Rectal smooth muscle tissue (tissue), 1 donor: Measurements from ENCODE around the gene SLX9.
A peak's percentile ranks its signal among the peaks of the same experiment; 100 is the strongest.

ENCODE experiments used
- H3K27ac ChIP-seq: one replicate; pipeline ENCODE4 v1.7.0; 2013; ENCODE audit warnings: low read depth, low read length, inconsistent platforms
- H3K27me3 ChIP-seq: one replicate; pipeline ENCODE4 v1.7.0; 2013; ENCODE audit warnings: low read length; ENCODE audit not compliant: control insufficient read depth, insufficient read depth
- H3K36me3 ChIP-seq: one replicate; pipeline ENCODE4 v1.7.0; 2013; ENCODE audit warnings: low read length; ENCODE audit not compliant: control insufficient read depth, insufficient read depth
- H3K4me1 ChIP-seq: one replicate; pipeline ENCODE4 v1.7.0; 2013; ENCODE audit warnings: low read length; ENCODE audit not compliant: control insufficient read depth, insufficient read depth
- H3K4me3 ChIP-seq: one replicate; pipeline ENCODE4 v1.7.0; 2013; ENCODE audit warnings: low read length
- H3K9ac ChIP-seq: one replicate; pipeline ENCODE4 v1.7.0; 2013; ENCODE audit warnings: low read length

Gene SLX9

GRCh38 chr21:45013260-45013841 lies 73.5 kb downstream of the SLX9 start:
- H3K4me3 ChIP-seq, result no peak overlapping the region
- no peak overlapping the region for H3K9ac ChIP-seq
- no peaks in the 10 kb centered on the region for H3K36me3 ChIP-seq
- peaks cover 3% of the 10 kb centered on the region for H3K27me3 ChIP-seq
- no peaks in the 10 kb centered on the region for H3K4me1 ChIP-seq
- H3K27ac ChIP-seq, result no peak overlapping the region

DNA sequence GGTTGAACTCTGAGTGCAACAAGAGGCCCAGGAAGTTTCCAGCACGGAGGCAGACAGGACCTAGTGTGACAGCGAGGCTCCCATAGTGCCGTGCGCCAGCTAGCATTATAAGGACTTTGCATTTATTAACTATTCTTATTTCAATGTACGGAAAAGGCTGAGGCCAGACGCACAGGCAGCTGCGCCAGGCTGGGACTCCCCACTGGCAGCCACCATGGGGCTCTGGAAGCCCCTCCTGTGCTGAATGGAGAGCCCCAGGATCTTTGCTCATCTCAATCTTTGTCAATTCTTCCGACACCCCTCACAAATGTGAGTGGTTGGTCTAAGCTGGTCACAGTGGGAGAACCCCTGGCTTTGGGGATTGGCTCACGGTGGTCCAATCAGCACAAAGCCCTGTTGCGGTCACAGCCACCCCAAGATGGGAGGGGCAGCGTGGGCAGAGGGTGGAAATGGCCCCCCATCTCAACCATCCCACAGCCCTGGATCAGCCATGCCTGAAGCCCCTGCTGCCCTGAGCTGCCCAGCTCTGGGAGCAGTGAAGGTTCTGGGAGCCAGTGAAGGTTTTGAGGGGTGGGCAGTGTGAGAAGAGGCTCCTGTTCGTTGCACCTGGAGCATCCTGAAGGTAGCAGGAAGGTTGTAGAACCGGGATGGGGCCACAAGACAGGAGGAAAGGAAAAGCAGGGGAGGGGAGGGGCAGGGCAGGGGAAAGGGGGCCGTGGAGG lies 75.1 kb downstream of the SLX9 start:
- Histone ChIP-seq H3K9ac (no peak overlapping the region), H3K4me1 (no peaks in the 10 kb centered on the region), H3K4me3 (no peak overlapping the region), H3K27ac (no peak overlapping the region), H3K36me3 (no peaks in the 10 kb centered on the region), H3K27me3 (peaks cover 6% of the 10 kb centered on the region)

- Histone ChIP-seq H3K27ac (no peak overlapping the region), H3K4me1 (no peaks in the 10 kb centered on the region), H3K9ac (no peak overlapping the region), H3K4me3 (no peak overlapping the region), H3K36me3 (no peaks in the 10 kb centered on the region), H3K27me3 (peaks cover 8% of the 10 kb centered on the region)
These were observed 75.6 kb downstream of the SLX9 start for GRCh38 chr21:45015469-45015860.

- H3K4me3 ChIP-seq, result no peak overlapping the region
- H3K27ac ChIP-seq, result no peak overlapping the region
- no peaks in the 10 kb centered on the region for H3K4me1 ChIP-seq
- no peak overlapping the region for H3K9ac ChIP-seq
- H3K27me3 ChIP-seq, result peaks cover 8% of the 10 kb centered on the region
- no peaks in the 10 kb centered on the region for H3K36me3 ChIP-seq
These were observed 76.2 kb downstream of the SLX9 start for GRCh38 chr21:45016031-45016405.

- Histone ChIP-seq H3K36me3 (no peaks in the 10 kb centered on the region), H3K27ac (no peak overlapping the region), H3K9ac (no peak overlapping the region), H3K27me3 (peaks cover 8% of the 10 kb centered on the region), H3K4me1 (no peaks in the 10 kb centered on the region), H3K4me3 (no peak overlapping the region)
These were observed 76.7 kb downstream of the SLX9 start for GRCh38 chr21:45016406-45017038.

- no peak overlapping the region for H3K9ac ChIP-seq
- peaks cover 8% of the 10 kb centered on the region for H3K27me3 ChIP-seq
- no peak overlapping the region for H3K4me3 ChIP-seq
- no peaks in the 10 kb centered on the region for H3K4me1 ChIP-seq
- no peak overlapping the region for H3K27ac ChIP-seq
- no peaks in the 10 kb centered on the region for H3K36me3 ChIP-seq
These were observed 77.5 kb downstream of the SLX9 start for GRCh38 chr21:45017039-45017960.

DNA sequence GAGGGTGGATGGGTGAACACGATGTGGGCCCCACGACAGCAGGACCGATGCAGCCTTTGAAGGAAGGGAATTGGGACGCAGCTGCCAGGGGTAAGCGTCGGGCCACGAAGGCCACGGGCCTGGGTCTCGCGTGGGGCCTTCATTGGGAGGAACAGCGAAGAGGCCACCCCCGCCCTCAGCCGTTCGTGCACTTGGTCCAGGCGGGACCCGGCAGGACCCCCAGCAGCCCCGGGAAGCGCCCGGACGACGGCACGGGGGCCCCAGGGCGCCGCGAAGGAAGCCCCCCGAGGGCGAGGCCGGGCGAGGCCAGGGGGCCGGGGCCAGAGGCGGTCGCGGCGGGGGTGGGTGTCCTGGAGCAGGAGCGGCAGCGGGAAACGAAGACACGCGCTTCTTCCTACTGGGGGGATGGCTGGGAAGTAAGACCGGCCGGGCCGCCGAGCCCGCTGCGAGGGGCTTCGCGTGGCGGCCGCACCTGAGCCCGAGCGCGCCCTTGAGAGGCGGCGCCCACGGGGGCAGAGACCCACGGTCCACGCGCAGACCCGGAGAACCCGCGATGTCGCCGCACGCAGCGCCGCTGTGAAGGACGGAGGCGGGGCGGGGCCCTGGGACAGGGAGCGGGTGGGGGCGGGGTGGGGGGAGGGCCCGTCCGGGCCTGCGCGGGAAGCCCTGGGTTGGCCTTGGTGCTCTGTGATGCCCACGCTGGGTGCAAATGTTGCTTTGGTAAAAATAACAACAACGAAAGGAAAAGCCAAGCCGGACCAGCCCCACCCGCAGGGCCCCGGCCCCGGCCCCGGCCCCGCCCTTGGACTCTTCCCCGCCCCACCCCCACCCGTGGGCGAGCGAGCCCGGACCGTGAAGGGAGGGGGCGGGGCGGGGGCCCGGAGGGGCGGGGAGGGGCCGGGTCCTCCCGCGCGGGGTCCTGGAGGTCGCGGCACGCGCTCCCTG lies 78.6 kb downstream of the SLX9 start:
- Histone ChIP-seq H3K4me1 (no peaks in the 10 kb centered on the region), H3K36me3 (no peaks in the 10 kb centered on the region), H3K9ac (no peak overlapping the region), H3K27me3 (peaks cover 8% of the 10 kb centered on the region), H3K4me3 (peak overlapping the region; percentile 52), H3K27ac (peak overlapping the region; percentile 70)

DNA sequence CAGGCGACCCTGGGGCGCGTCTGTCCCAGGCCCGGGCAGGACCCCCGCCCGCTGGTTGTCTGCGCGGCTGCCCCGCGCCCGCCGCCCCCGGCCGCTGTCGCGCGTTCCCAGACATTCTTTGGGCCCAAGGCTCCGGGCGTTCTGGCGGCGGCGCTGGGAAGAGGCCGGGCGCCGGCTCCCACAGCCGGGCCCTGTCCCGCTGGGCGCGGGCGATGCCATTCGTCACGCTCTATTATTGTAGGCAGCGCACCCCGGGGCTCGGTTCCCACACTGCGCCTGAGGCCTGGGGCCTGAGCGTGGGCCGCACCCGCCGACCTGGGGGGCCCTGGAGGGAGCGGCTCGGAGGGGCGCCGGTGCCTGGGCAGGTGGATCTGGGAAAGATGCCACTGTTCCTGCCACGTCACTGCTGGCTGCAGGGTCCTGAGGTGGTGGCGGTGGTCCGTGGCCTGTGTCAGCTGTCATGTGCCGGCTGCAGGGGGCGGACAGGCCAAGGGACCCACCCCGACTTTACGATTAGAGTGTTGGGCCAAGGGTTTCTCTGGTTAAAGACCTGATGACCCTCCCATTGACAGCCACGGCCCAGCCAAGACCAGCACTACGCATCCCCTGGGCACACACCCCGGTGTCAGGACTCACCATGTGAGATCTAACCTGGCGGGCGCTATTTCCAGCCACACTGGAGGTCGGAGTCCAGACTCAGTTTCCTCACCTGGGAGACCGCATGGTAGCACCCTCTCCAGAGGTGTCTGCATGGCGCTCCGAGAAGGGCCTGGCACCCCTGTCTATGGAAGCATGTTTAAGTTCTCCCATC lies 79.5 kb downstream of the SLX9 start:
- no peak overlapping the region for H3K9ac ChIP-seq
- no peaks in the 10 kb centered on the region for H3K36me3 ChIP-seq
- peak overlapping the region; percentile 15 for H3K4me3 ChIP-seq
- no peaks in the 10 kb centered on the region for H3K4me1 ChIP-seq
- peaks cover 8% of the 10 kb centered on the region for H3K27me3 ChIP-seq
- H3K27ac ChIP-seq, result peak overlapping the region; percentile 70

DNA sequence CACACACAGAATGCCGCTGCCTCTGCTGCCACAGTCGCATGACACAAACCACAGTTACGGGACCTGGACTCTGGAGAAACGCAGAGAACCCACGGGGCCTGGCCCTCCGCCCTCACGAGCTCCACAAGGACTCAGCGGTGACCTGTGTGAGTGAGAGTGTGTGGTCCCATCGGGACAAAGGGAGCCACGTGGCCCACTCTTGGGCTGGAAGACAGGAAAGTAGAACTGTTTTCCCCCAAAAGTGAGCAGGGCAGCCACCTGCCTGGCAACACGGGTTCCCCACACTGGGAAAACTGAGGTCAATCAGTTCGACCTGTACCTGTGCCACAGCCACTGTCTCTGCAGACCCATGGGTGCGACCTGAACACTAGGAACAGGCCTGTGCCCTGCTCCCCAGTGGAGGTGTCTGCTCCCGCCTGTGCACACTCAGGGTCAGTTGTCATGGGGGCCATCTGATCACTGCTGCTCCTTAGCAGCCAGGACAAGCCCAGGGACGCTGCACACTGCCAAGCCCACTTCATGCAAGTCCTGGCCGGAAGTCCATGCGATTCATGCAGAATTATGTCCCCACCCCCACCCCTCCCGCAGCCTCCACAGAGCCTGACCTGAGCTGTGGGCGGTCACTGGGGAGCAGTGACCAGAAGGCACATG lies 80.2 kb downstream of the SLX9 start:
- H3K36me3 ChIP-seq, result no peaks in the 10 kb centered on the region
- peaks cover 8% of the 10 kb centered on the region for H3K27me3 ChIP-seq
- no peak overlapping the region for H3K4me3 ChIP-seq
- no peak overlapping the region for H3K27ac ChIP-seq
- H3K4me1 ChIP-seq, result no peaks in the 10 kb centered on the region
- no peak overlapping the region for H3K9ac ChIP-seq

- H3K27ac ChIP-seq, result no peak overlapping the region
- no peak overlapping the region for H3K9ac ChIP-seq
- peaks cover 8% of the 10 kb centered on the region for H3K27me3 ChIP-seq
- no peaks in the 10 kb centered on the region for H3K36me3 ChIP-seq
- no peaks in the 10 kb centered on the region for H3K4me1 ChIP-seq
- no peak overlapping the region for H3K4me3 ChIP-seq
These were observed 81.0 kb downstream of the SLX9 start for GRCh38 chr21:45020629-45021427.
